NB4 (cell line): ENCODE data around the gene MCTP1.

ENCODE experiments used
- CTCF ChIP-seq: IDR thresholded peaks from one replicate; pipeline ENCODE4 v1.5.1; 2012; ENCODE audit warnings: low read depth, low read length
- MYC ChIP-seq: IDR thresholded peaks from 2 replicates; pipeline ENCODE4 v1.6.1; 2011; ENCODE audit warnings: low read depth, low read length
- POLR2A ChIP-seq: IDR thresholded peaks from 2 replicates; pipeline ENCODE4 v1.6.1; 2011; ENCODE audit warnings: mild to moderate bottlenecking; ENCODE audit not compliant: insufficient read length; ENCODE audit errors: extremely low read depth
- TF ChIP-seq, protein P1 (sequence below): IDR thresholded peaks from 2 replicates; pipeline ENCODE4 v1.6.1; 2011; ENCODE audit warnings: low read depth, low read length

- TF ChIP-seq POLR2A (no peak), CTCF (no peak), MYC (no peak)
- TF ChIP-seq, protein P1, sequence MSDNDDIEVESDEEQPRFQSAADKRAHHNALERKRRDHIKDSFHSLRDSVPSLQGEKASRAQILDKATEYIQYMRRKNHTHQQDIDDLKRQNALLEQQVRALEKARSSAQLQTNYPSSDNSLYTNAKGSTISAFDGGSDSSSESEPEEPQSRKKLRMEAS, result no peak
Measured at GRCh38 chr5:95142145-95142544, 142.7 kb downstream of the MCTP1 start.
